HEK293 (cell line): ENCODE results near the gene MRPS2.

ENCODE experiments used
- CTCF ChIA-PET: fragments of 350-600 bp; formaldehyde crosslinking; extraction: SDS; loops from one replicate; lab custom pipeline; 2021; ENCODE audit warnings: antibody characterized with exemption; lab: Yijun Ruan, JAX
- POLR2A ChIA-PET: fragments of 300-600 bp; formaldehyde crosslinking; extraction: SDS; loops from one replicate; lab custom pipeline; 2020; ENCODE audit warnings: antibody characterized with exemption, inconsistent platforms; lab: Yijun Ruan, JAX
- H3K27ac ChIP-seq: fragments of 200-500 bp; sonication (Bioruptor generic); 2 replicates; pipeline ENCODE4 v1.5.1; 2014; ENCODE audit warnings: low read depth, low read length, control low read depth, inconsistent platforms; ENCODE audit errors: extremely low read depth
- H3K36me3 ChIP-seq, 2 experiments: fragments of 200-500 bp in 1 of 2; sonication (Bioruptor generic) in 1 of 2; 1 replicate in 1 of 2; 2 replicates in 1 of 2; pipeline ENCODE4 v1.5.1; 2014 to 2017; ENCODE audit warnings: inconsistent platforms in 2 of 2, low read length in 2 of 2; ENCODE audit not compliant: control insufficient read depth in 2 of 2, insufficient read depth in 1 of 2
- H3K4me1 ChIP-seq: fragments of 200-500 bp; sonication (Bioruptor generic); 2 replicates; pipeline ENCODE4 v1.5.1; 2014; ENCODE audit warnings: mild to moderate bottlenecking, low read length, inconsistent platforms; ENCODE audit not compliant: control insufficient read depth, insufficient read depth
- H3K4me3 ChIP-seq: 2 replicates; pipeline ENCODE4 v1.5.1; 2011; ENCODE audit warnings: low read depth, mild to moderate bottlenecking, control low read depth, low read length, moderate library complexity
- H3K9me3 ChIP-seq: fragments of 200-500 bp; sonication (Bioruptor generic); 2 replicates; pipeline ENCODE4 v1.5.1; 2014; ENCODE audit warnings: low read depth, low read length, inconsistent platforms; ENCODE audit not compliant: control insufficient read depth, insufficient read depth
- IKZF3 ChIP-seq: fragments of 450-650 bp; IDR thresholded peaks from 2 replicates; pipeline ENCODE4 v1.5.0; 2018; ENCODE audit warnings: missing biosample characterization, mild to moderate bottlenecking, missing genetic modification characterization, moderate library complexity
- PBX3 ChIP-seq: sonication (generic); formaldehyde crosslinking; IDR thresholded peaks from 2 replicates; pipeline ENCODE4 v1.8.1; 2022; ENCODE audit warnings: mild to moderate bottlenecking, moderate library complexity, missing genetic modification reagents
- PRDM1 ChIP-seq: fragments of 450-650 bp; formaldehyde crosslinking; IDR thresholded peaks from 2 replicates; pipeline ENCODE4; 2016; ENCODE audit warnings: missing biosample characterization, missing genetic modification characterization
- TCF7L2 ChIP-seq: IDR thresholded peaks from 2 replicates; pipeline ENCODE4 v1.6.1; 2011; ENCODE audit warnings: low read depth, mild to moderate bottlenecking, inconsistent platforms, low read length, moderate library complexity, borderline replicate concordance
- ZBTB44 ChIP-seq: fragments of 450-650 bp; IDR thresholded peaks from 2 replicates; pipeline ENCODE4 v1.5.1; 2018; ENCODE audit warnings: missing biosample characterization, mild to moderate bottlenecking, missing genetic modification characterization
- ZNF175 ChIP-seq: fragments of 450-650 bp; formaldehyde crosslinking; IDR thresholded peaks from 2 replicates; pipeline ENCODE4 v1.5.1; 2016; ENCODE audit warnings: missing biosample characterization, missing genetic modification characterization
- ZNF280D ChIP-seq: fragments of 450-650 bp; formaldehyde crosslinking; IDR thresholded peaks from 2 replicates; pipeline ENCODE4 v1.5.1; 2016; ENCODE audit warnings: missing biosample characterization, missing genetic modification characterization
- ZNF335 ChIP-seq: fragments of 450-650 bp; formaldehyde crosslinking; conservative IDR thresholded peaks from 2 replicates; pipeline ENCODE4 v1.5.1; 2016; ENCODE audit warnings: missing biosample characterization, missing genetic modification characterization
- ZNF37A ChIP-seq: fragments of 450-650 bp; IDR thresholded peaks from 2 replicates; pipeline ENCODE4 v1.5.1; 2018; ENCODE audit warnings: missing biosample characterization, missing genetic modification characterization
- ZNF518A ChIP-seq: fragments of 450-650 bp; formaldehyde crosslinking; conservative IDR thresholded peaks from 2 replicates; pipeline ENCODE4 v1.5.1; 2016; ENCODE audit warnings: low read depth, missing biosample characterization, missing genetic modification characterization
- ZNF521 ChIP-seq: fragments of 450-650 bp; formaldehyde crosslinking; IDR thresholded peaks from 2 replicates; pipeline ENCODE4 v1.5.1; 2017; ENCODE audit warnings: missing biosample characterization, mild to moderate bottlenecking, missing genetic modification characterization
- ZNF610 ChIP-seq: fragments of 450-650 bp; formaldehyde crosslinking; IDR thresholded peaks from 2 replicates; pipeline ENCODE4 v1.5.1; 2016; ENCODE audit warnings: missing biosample characterization, missing genetic modification characterization, borderline replicate concordance
- ZNF645 ChIP-seq: fragments of 450-650 bp; formaldehyde crosslinking; IDR thresholded peaks from 2 replicates; pipeline ENCODE4; 2016; ENCODE audit warnings: missing biosample characterization, missing genetic modification characterization
- ZNF701 ChIP-seq: fragments of 450-650 bp; formaldehyde crosslinking; IDR thresholded peaks from 2 replicates; pipeline ENCODE4 v1.5.1; 2016; ENCODE audit warnings: missing biosample characterization, missing genetic modification characterization
- ZNF777 ChIP-seq: fragments of 450-650 bp; formaldehyde crosslinking; IDR thresholded peaks from 2 replicates; pipeline ENCODE4 v1.5.1; 2017; ENCODE audit warnings: missing biosample characterization, missing genetic modification characterization, borderline replicate concordance
- ZNF791 ChIP-seq: fragments of 450-650 bp; formaldehyde crosslinking; IDR thresholded peaks from 2 replicates; pipeline ENCODE4 v1.5.1; 2016; ENCODE audit warnings: missing biosample characterization, missing genetic modification characterization

Gene MRPS2

GRCh38 chr9:135484460-135485277 is 15.8 kb upstream of the MRPS2 start:
- no peak overlapping the region for H3K27ac ChIP-seq
- H3K4me3 ChIP-seq = no peak overlapping the region
- peaks cover 4 to 66% of the 10 kb centered on the region in 2 experiments; a peak in 2 of 3 replicates for H3K36me3 ChIP-seq
- ChIA-PET POLR2A (no interaction called here), CTCF (interaction anchor here (1.9 kb wide), 1 partner anchor 72 kb away, joined by 5 read pairs; no protein-coding TSS in a partner anchor)
- H3K9me3 ChIP-seq = no peaks in the 10 kb centered on the region
- H3K4me1 ChIP-seq = no peaks in the 10 kb centered on the region
- no peak for TF ChIP-seq ZNF37A

- Histone ChIP-seq H3K36me3 (peaks cover 4 to 66% of the 10 kb centered on the region in 2 experiments; a peak in 2 of 3 replicates), H3K9me3 (no peaks in the 10 kb centered on the region), H3K4me1 (no peaks in the 10 kb centered on the region), H3K4me3 (no peak overlapping the region), H3K27ac (no peak overlapping the region)
- TF ChIP-seq ZNF280D (no peak), ZNF645 (tag by site-specific recombination) (no peak), ZNF791 (no peak), ZNF610 (no peak), TCF7L2 (no peak), ZNF335 (tag by site-specific recombination) (no peak), ZNF518A (tag by site-specific recombination) (no peak), ZNF521 (tag by site-specific recombination) (no peak), ZNF701 (no peak), IKZF3 (tag by site-specific recombination) (no peak), PRDM1 (tag by site-specific recombination) (no peak), ZNF777 (tag by site-specific recombination) (no peak), ZBTB44 (no peak), PBX3 (no peak), ZNF175 (tag by site-specific recombination) (no peak)
- POLR2A ChIA-PET = no interaction called here
- CTCF ChIA-PET = interaction anchor here (0.6 to 1.9 kb wide), 2 partner anchors 73 to 76 kb away, joined by 3 to 5 read pairs; no protein-coding TSS in a partner anchor
Measured at GRCh38 chr9:135485385-135485784, 15.1 kb upstream of the MRPS2 start.
